Measurements from ENCODE around the gene CNPY1. TPM values are rescaled to one million over a fixed set of nuclear protein-coding genes. Genes with fewer than 3 reads are reported as not detected.

The CNPY1 gene
- total RNA-seq, 2 donors from 2014 or later: not detected

DNA sequence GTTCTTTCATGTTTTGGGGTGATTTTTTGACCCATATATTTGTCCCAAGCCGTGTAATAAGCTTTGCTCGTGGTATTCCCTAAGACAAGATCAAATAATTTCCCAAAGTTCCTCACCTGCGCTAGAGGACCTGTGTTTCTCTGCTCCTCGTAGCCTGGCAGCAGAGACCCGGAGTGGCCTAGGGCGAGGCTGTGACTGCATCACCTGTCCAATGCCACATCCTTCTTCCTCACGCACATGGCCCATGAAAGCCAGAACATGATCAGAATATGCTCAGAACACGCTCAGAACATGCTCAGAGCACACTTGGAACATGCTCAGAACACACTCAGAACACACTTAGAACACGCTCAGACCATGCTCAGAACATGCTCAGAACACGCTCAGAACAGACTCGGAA is 64.6 kb downstream of the CNPY1 start:
- H3K4me3 ChIP-seq: no peak overlapping the region
- intact Hi-C loops (cut with DNase I): no loop called here
- peaks cover 7% of the 10 kb centered on the region for H3K27me3 ChIP-seq (replicated peaks; ENCODE audit: insufficient read depth)
- no peak overlapping the region for H3K27ac ChIP-seq
- TF ChIP-seq POLR2AphosphoS5 (IDR thresholded peaks at IDR 0.05): no peak
- TF ChIP-seq, protein P1, sequence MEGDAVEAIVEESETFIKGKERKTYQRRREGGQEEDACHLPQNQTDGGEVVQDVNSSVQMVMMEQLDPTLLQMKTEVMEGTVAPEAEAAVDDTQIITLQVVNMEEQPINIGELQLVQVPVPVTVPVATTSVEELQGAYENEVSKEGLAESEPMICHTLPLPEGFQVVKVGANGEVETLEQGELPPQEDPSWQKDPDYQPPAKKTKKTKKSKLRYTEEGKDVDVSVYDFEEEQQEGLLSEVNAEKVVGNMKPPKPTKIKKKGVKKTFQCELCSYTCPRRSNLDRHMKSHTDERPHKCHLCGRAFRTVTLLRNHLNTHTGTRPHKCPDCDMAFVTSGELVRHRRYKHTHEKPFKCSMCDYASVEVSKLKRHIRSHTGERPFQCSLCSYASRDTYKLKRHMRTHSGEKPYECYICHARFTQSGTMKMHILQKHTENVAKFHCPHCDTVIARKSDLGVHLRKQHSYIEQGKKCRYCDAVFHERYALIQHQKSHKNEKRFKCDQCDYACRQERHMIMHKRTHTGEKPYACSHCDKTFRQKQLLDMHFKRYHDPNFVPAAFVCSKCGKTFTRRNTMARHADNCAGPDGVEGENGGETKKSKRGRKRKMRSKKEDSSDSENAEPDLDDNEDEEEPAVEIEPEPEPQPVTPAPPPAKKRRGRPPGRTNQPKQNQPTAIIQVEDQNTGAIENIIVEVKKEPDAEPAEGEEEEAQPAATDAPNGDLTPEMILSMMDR (IDR thresholded peaks at IDR 0.05): no peak
- no peak for TF ChIP-seq POLR2A (IDR thresholded peaks at IDR 0.05)
- DNase-seq (ENCODE audit: low spot score): no peak
- no peaks in the 10 kb centered on the region for H3K9me3 ChIP-seq
- H3K4me1 ChIP-seq (replicated peaks): no peaks in the 10 kb centered on the region
- 90% methylated on average over 11 of the region's 11 CpGs for WGBS
- no peaks in the 10 kb centered on the region for H3K36me3 ChIP-seq

DNA sequence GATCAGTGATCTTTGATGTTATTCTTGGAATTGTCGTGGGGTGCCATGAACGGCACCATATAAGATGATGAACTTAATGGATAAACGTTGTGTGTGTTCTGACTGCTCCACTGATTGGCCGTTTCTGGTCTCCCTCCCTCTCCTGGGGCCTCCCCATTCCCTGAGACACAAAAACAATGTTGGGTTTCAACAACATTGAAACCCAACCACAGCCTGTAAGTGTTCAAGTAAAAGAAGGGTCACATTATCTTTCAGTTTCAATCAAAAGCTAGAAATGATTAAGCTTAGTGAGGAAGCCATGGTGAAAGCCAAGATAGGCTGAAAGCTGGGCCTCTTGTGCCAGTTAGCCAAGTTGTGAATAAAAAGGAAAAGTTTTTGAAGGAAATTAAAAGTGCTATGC is 68.9 kb downstream of the CNPY1 start:
- DNase-seq (ENCODE audit: low spot score): no peak
- WGBS: 75% methylated on average over 4 of the region's 4 CpGs
- H3K27ac ChIP-seq: no peak overlapping the region
- H3K4me3 ChIP-seq: no peak overlapping the region
- no peaks in the 10 kb centered on the region for H3K36me3 ChIP-seq
- intact Hi-C loops (cut with DNase I): no loop called here
- no peak for TF ChIP-seq POLR2AphosphoS5 (IDR thresholded peaks at IDR 0.05)
- TF ChIP-seq, protein P1 (IDR thresholded peaks at IDR 0.05): no peak
- no peak for TF ChIP-seq POLR2A (IDR thresholded peaks at IDR 0.05)
- peaks cover 14% of the 10 kb centered on the region for H3K27me3 ChIP-seq (replicated peaks; ENCODE audit: insufficient read depth)
- H3K9me3 ChIP-seq: no peaks in the 10 kb centered on the region
- H3K4me1 ChIP-seq (replicated peaks): no peaks in the 10 kb centered on the region

DNA sequence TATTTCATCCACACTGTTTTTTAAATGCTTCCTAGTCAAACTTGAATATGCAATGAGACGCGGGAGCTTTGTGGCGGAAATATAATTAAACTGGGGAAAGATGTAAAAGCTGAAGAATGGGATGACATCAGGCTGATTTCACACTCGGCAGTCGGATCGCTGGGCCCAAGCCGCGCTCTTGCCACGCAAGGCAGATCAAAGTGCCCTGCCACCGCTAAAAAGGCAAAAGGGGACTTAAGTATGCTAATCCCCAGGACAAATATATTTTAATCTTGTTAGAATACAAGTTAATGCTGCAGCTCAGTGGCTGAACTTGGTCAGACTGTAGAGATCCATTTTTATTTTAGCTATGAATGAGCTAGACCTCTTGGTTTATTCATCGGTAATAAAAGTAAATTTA is 74.6 kb downstream of the CNPY1 start:
- TF ChIP-seq POLR2A (IDR thresholded peaks at IDR 0.05) (no peak), POLR2AphosphoS5 (IDR thresholded peaks at IDR 0.05) (no peak)
- TF ChIP-seq, protein P1 (IDR thresholded peaks at IDR 0.05): no peak
- intact Hi-C loops (cut with DNase I): no loop called here
- no peak overlapping the region for H3K4me3 ChIP-seq

DNA sequence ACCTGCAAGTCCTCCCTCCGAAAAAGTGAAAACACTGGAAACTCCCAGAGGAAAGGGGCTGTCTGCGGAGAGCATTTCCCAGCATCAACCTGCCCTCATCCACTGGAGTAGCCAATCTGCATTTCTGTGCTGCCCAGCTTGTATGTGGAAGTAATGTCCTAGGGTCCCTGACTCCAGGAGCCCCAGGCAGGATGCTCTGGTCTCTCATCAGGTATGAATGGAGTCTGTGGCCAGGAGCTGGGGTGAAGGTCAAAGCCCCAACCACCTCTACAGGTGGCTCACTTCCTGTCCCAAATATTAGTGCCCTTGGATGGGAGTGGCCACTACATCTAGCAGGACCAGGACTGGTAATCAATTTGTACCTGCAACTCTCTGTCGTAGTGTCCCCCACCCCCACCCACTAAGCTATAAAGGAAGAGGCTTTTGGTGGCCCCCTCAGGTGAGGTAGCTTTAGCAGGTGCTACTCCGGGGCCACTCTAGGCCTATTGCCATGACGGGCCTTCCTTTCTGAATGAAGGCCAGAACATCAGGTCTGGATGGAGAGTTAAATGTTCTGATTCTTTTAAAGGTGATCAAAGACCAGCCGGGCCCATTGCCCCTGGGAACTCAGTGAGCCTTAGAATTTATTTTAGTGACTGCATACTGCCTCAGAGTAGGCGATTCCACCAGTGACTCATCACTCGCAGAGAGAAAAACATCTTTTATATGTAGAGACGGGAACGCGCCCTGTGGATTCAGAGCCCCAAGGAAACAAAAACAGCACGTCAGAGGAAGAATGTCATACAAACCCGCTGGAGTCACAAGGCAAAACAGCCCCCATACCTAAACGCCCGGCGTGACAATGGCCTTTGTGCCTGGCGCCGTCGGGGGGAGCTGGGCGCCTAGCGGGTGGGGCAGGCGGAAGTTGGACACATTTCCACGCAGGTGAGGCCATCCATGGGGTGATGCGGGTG is 75.4 kb downstream of the CNPY1 start:
- intact Hi-C loops (cut with DNase I): no loop called here
- no peak for DNase-seq (ENCODE audit: low spot score)
- Histone ChIP-seq H3K27me3 (replicated peaks; ENCODE audit: insufficient read depth) (peaks cover 73% of the 10 kb centered on the region), H3K27ac (no peak overlapping the region), H3K9me3 (no peaks in the 10 kb centered on the region), H3K4me3 (no peak overlapping the region), H3K4me1 (replicated peaks) (no peaks in the 10 kb centered on the region), H3K36me3 (no peaks in the 10 kb centered on the region)
- TF ChIP-seq, protein P1 (IDR thresholded peaks at IDR 0.05): no peak
- TF ChIP-seq POLR2AphosphoS5 (IDR thresholded peaks at IDR 0.05) (no peak), POLR2A (IDR thresholded peaks at IDR 0.05) (no peak)
- WGBS: 4% methylated on average over 24 of the region's 24 CpGs

More for the DNA sequence above, 74.6 kb downstream of the CNPY1 start:
- H3K27ac ChIP-seq: no peak overlapping the region
- no peak for DNase-seq (ENCODE audit: low spot score)
- H3K4me1 ChIP-seq (replicated peaks): no peaks in the 10 kb centered on the region
- WGBS: 14% methylated on average over 11 of the region's 11 CpGs
- H3K36me3 ChIP-seq: no peaks in the 10 kb centered on the region
- H3K9me3 ChIP-seq: no peaks in the 10 kb centered on the region
- H3K27me3 ChIP-seq (replicated peaks; ENCODE audit: insufficient read depth): peaks cover 66% of the 10 kb centered on the region

DNA sequence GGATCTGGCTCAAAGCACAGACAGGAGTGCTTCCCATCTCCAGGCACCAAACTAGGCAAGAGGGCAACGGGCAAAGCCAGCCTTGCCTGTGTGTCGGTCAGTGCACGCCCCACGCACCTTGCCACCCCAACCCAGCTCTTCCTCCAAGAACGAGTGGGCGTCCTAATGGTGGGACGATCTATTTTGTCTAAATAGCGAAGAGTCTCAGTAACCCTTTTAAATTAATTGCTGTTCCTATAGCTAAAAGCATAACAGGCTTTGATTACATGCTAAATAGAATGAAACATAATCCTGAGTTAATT is 76.2 kb downstream of the CNPY1 start:
- Histone ChIP-seq H3K9me3 (no peaks in the 10 kb centered on the region), H3K4me1 (replicated peaks) (no peaks in the 10 kb centered on the region), H3K27ac (no peak overlapping the region), H3K4me3 (no peak overlapping the region), H3K36me3 (no peaks in the 10 kb centered on the region), H3K27me3 (replicated peaks; ENCODE audit: insufficient read depth) (peaks cover 80% of the 10 kb centered on the region)
- 16% methylated on average over 8 of the region's 8 CpGs for WGBS
- no peak for TF ChIP-seq POLR2A (IDR thresholded peaks at IDR 0.05)
- intact Hi-C loops (cut with DNase I): no loop called here
- DNase-seq (ENCODE audit: low spot score): no peak
